Suprapubic skin (tissue), 4 donors: Measurements from ENCODE around the gene ELAVL2. TPM values are rescaled to one million over a fixed set of nuclear protein-coding genes. Genes with fewer than 3 reads are reported as not detected.

ENCODE experiments used
- DNase-seq, 2 donors: peaks; one replicate each; pipeline ENCODE4 v3.0.0-alpha.2; 2019; ENCODE audit warnings: low spot score in 2 of 2
- H3K27ac ChIP-seq: fragments of 200-600 bp; sonication (generic); one replicate; pipeline ENCODE4 v1.5.1; 2019
- H3K27me3 ChIP-seq: fragments of 200-600 bp; sonication (generic); one replicate; pipeline ENCODE4 v1.5.1; 2019
- H3K36me3 ChIP-seq: fragments of 200-600 bp; sonication (generic); one replicate; pipeline ENCODE4 v1.5.1; 2019
- H3K4me1 ChIP-seq: fragments of 200-600 bp; sonication (generic); one replicate; pipeline ENCODE4 v1.5.1; 2019
- H3K4me3 ChIP-seq: fragments of 200-600 bp; sonication (generic); one replicate; pipeline ENCODE4 v1.5.1; 2019; ENCODE audit warnings: mild to moderate bottlenecking
- H3K9me3 ChIP-seq: fragments of 200-600 bp; sonication (generic); one replicate; pipeline ENCODE4 v1.5.1; 2019
- EP300 ChIP-seq: sonication (generic); formaldehyde crosslinking; IDR thresholded peaks from one replicate; pipeline ENCODE4 v1.6.1; 2017; ENCODE audit warnings: antibody characterized with exemption
- POLR2A ChIP-seq, 2 donors: fragments of 450-650 bp; IDR thresholded peaks; one replicate each; pipeline ENCODE4 v1.6.1; 2017; ENCODE audit warnings: antibody characterized with exemption in 2 of 2, mild to moderate bottlenecking in 2 of 2, moderate library complexity in 2 of 2
- POLR2AphosphoS5 ChIP-seq, 3 donors: sonication (generic); formaldehyde crosslinking; IDR thresholded peaks; one replicate each; pipeline ENCODE4 v1.6.1; 2017; ENCODE audit warnings: antibody characterized with exemption in 3 of 3
- WGBS: methylation state at CpG from one replicate; pipeline ENCODE4 v1.1.5; 2018; 5-methylcytosine and 5-hydroxymethylcytosine counted together
- total RNA-seq, 4 donors: library from RNA; depleted of rRNA; stranded (reverse); fragments of >200 nt; gene quantifications; one replicate each; pipeline ENCODE4 v1.1.0, GENCODE V29; 2016
- TF ChIP-seq, protein P1 (sequence below), 2 donors: fragments of 200-600 bp in 1 of 2; fragments of 450-650 bp in 1 of 2; sonication (generic) in 1 of 2; IDR thresholded peaks; one replicate each; pipeline ENCODE4 v1.5.1; 2016 to 2019; ENCODE audit warnings: antibody characterized with exemption in 2 of 2, mild to moderate bottlenecking in 1 of 2, moderate library complexity in 1 of 2

ELAVL2 gene
- total RNA-seq, 4 donors from 2014 or later: 0.48 to 0.59 (median 0.55) TPM

DNA sequence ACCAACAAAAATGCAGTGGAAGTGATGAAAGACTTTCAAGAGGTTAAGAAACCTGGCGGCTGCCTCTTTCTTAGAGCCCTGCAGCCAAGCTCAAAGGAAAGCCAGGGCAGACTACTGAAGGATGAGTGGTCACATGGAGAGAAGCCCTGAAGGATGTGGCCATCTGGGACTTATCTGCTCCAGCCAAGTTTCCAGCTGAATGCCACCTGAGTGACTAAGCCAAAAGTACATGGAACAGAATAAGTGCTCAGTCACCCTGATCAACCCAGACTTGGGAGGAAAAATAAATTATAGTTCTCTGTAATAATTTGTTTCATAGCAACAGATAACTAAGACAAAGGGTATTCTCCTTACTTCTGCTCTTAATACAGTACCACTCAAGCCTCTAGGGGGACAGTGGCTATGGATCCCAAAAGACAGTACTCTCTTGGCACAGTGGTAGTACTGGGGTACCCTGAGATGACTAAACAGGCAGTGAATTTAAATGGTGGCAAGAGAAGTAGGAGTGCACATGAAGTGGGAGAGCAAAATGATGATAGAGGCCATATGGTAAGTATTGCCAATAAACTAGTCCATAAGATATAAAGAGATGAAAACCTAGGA, 182.3 kb downstream of the ELAVL2 start:
- Histone ChIP-seq H3K9me3 (no peaks in the 10 kb centered on the region), H3K36me3 (no peaks in the 10 kb centered on the region), H3K27me3 (no peaks in the 10 kb centered on the region), H3K4me3 (no peak overlapping the region), H3K4me1 (no peaks in the 10 kb centered on the region), H3K27ac (no peak overlapping the region)
- TF ChIP-seq, protein P1, sequence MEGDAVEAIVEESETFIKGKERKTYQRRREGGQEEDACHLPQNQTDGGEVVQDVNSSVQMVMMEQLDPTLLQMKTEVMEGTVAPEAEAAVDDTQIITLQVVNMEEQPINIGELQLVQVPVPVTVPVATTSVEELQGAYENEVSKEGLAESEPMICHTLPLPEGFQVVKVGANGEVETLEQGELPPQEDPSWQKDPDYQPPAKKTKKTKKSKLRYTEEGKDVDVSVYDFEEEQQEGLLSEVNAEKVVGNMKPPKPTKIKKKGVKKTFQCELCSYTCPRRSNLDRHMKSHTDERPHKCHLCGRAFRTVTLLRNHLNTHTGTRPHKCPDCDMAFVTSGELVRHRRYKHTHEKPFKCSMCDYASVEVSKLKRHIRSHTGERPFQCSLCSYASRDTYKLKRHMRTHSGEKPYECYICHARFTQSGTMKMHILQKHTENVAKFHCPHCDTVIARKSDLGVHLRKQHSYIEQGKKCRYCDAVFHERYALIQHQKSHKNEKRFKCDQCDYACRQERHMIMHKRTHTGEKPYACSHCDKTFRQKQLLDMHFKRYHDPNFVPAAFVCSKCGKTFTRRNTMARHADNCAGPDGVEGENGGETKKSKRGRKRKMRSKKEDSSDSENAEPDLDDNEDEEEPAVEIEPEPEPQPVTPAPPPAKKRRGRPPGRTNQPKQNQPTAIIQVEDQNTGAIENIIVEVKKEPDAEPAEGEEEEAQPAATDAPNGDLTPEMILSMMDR (IDR thresholded peaks at IDR 0.05): no peak
- no peak for TF ChIP-seq EP300
- TF ChIP-seq POLR2A (IDR thresholded peaks at IDR 0.05): no peak
- no peak for TF ChIP-seq POLR2AphosphoS5 (IDR thresholded peaks at IDR 0.05)
- DNase-seq: no peak
- 93% methylated on average over 1 of the region's 1 CpG for WGBS
